K562 (cell line): ENCODE results near the gene GPR78. TPM values are rescaled to one million over a fixed set of nuclear protein-coding genes. Genes with fewer than 3 reads are reported as not detected.

Experiments
- CAMTA2 ChIP-seq: fragments of 250-450 bp; sonication (Bioruptor Pico); conservative IDR thresholded peaks from 2 replicates; pipeline ENCODE4 v1.5.1; 2022
- CBFB ChIP-seq: sonication (generic); formaldehyde crosslinking; IDR thresholded peaks from 2 replicates; pipeline ENCODE4 v1.4.0; 2020; ENCODE audit warnings: mild to moderate bottlenecking, missing genetic modification reagents
- DACH1 ChIP-seq: fragments of 450-650 bp; IDR thresholded peaks from 2 replicates; pipeline ENCODE4 v1.6.1; 2018; ENCODE audit not compliant: partially characterized antibody
- HCFC1 ChIP-seq: IDR thresholded peaks from 2 replicates; pipeline ENCODE4 v1.6.1; 2012; ENCODE audit warnings: low read depth, low read length, improper control_type of control experiment
- IRF2 ChIP-seq: sonication (generic); formaldehyde crosslinking; IDR thresholded peaks from 2 replicates; pipeline ENCODE4 v1.8.1; 2022; ENCODE audit warnings: mild to moderate bottlenecking, missing genetic modification reagents
- KDM5B ChIP-seq: fragments of 200-600 bp; sonication (generic); IDR thresholded peaks from 2 replicates; pipeline ENCODE4 v1.6.1; 2012; ENCODE audit warnings: low read depth, mild to moderate bottlenecking, moderate library complexity, low read length, control low read depth, inconsistent platforms; ENCODE audit not compliant: insufficient replicate concordance
- KLF6 ChIP-seq: fragments of 250-450 bp; sonication (Bioruptor Pico); IDR thresholded peaks from 2 replicates; pipeline ENCODE4 v1.4.0; 2020; ENCODE audit warnings: mild to moderate bottlenecking, moderate library complexity, borderline replicate concordance
- NFXL1 ChIP-seq: fragments of 450-650 bp; formaldehyde crosslinking; IDR thresholded peaks from 2 replicates; pipeline ENCODE4 v1.4.0; 2021; ENCODE audit warnings: mild to moderate bottlenecking
- NR2C2 ChIP-seq, 2 experiments: fragments of 200-800 bp in 1 of 2; sonication (Bioruptor generic) in 1 of 2; sonication (generic) in 1 of 2; formaldehyde crosslinking in 1 of 2; IDR thresholded peaks; 2 replicates each; pipeline versions ENCODE4 v1.6.1 to v1.8.0; 2016 to 2022; ENCODE audit warnings: mild to moderate bottlenecking in 1 of 2, missing compliant biosample characterization in 1 of 2, missing genetic modification characterization in 1 of 2, missing genetic modification reagents in 1 of 2
- PHF20 ChIP-seq: fragments of 450-650 bp; IDR thresholded peaks from 2 replicates; pipeline ENCODE4 v1.6.1; 2018; ENCODE audit not compliant: partially characterized antibody
- PRMT5 ChIP-seq: sonication (generic); formaldehyde crosslinking; IDR thresholded peaks from 2 replicates; pipeline ENCODE4 v1.5.0; 2020; ENCODE audit warnings: missing genetic modification reagents
- SMAD3 ChIP-seq: fragments of 450-650 bp; formaldehyde crosslinking; conservative IDR thresholded peaks from 2 replicates; pipeline ENCODE4 v1.4.0; 2020; ENCODE audit warnings: mild to moderate bottlenecking
- ZNF717 ChIP-seq: fragments of 250-450 bp; sonication (Bioruptor Pico); IDR thresholded peaks from 2 replicates; pipeline ENCODE4 v1.5.0; 2021
- ZZZ3 ChIP-seq: fragments of 450-650 bp; IDR thresholded peaks from 2 replicates; pipeline ENCODE4 v1.6.1; 2016; ENCODE audit warnings: antibody characterized with exemption, mild to moderate bottlenecking, moderate library complexity
- polyA plus RNA-seq, 8 experiments: library from polyadenylated mRNA; depleted of rRNA in 4 of 8; stranded (reverse) in 5 of 8; unstranded in 3 of 8; fragments of >200 nt; fragmentation: Nextera tagmentation in 2 of 8; fragmentation: Illumina TruSeq in 1 of 8; extraction: Ambion mirVana in 2 of 8; extraction: Trizol in 1 of 8; gene quantifications; 2 replicates each; pipeline versions ENCODE4 v1.2.1 to v1.2.3, GENCODE V29; 2011 to 2014; ENCODE audit warnings: inconsistent platforms in 1 of 8, missing spikeins in 1 of 8
- total RNA-seq, 7 experiments: library from RNA; depleted of rRNA in 6 of 7; stranded (reverse); fragments of >200 nt in 6 of 7; fragmentation: Illumina TruSeq in 2 of 7; extraction: Trizol in 2 of 7; gene quantifications; 2 replicates each; pipeline versions ENCODE4 v1.2.1 to v1.2.3, GENCODE V29; 2011 to 2021; ENCODE audit warnings: low replicate concordance in 1 of 7
- TF ChIP-seq, protein P1 (sequence below): fragments of 450-650 bp; formaldehyde crosslinking; IDR thresholded peaks from 2 replicates; pipeline ENCODE4 v1.4.0; 2022; ENCODE audit warnings: missing genetic modification characterization
- TF ChIP-seq, protein P2 (sequence below): fragments of 250-450 bp; sonication (Bioruptor Pico); IDR thresholded peaks from 2 replicates; pipeline ENCODE4 v1.8.0; 2022; ENCODE audit warnings: inconsistent platforms
- TF ChIP-seq, protein P3 (sequence below): fragments of 450-650 bp; IDR thresholded peaks from 2 replicates; pipeline ENCODE4 v1.6.1; 2016; ENCODE audit warnings: low read depth, mild to moderate bottlenecking, moderate library complexity
- TF ChIP-seq, protein P4 (sequence below): fragments of 450-650 bp; IDR thresholded peaks from 2 replicates; pipeline ENCODE4 v1.6.1; 2017; ENCODE audit warnings: antibody characterized with exemption, mild to moderate bottlenecking
- TF ChIP-seq, protein P5 (sequence below): fragments of 450-650 bp; IDR thresholded peaks from 2 replicates; pipeline ENCODE4 v1.6.1; 2014; ENCODE audit warnings: low read depth, mild to moderate bottlenecking, moderate library complexity, borderline replicate concordance

Gene GPR78
- total and polyA plus RNA-seq, 9 of the 15 experiments (the other 6 are each of a cell fraction or from before 2014, with no cell fraction given): 0.04 to 0.13 (median 0.07) TPM; not detected in 4

DNA sequence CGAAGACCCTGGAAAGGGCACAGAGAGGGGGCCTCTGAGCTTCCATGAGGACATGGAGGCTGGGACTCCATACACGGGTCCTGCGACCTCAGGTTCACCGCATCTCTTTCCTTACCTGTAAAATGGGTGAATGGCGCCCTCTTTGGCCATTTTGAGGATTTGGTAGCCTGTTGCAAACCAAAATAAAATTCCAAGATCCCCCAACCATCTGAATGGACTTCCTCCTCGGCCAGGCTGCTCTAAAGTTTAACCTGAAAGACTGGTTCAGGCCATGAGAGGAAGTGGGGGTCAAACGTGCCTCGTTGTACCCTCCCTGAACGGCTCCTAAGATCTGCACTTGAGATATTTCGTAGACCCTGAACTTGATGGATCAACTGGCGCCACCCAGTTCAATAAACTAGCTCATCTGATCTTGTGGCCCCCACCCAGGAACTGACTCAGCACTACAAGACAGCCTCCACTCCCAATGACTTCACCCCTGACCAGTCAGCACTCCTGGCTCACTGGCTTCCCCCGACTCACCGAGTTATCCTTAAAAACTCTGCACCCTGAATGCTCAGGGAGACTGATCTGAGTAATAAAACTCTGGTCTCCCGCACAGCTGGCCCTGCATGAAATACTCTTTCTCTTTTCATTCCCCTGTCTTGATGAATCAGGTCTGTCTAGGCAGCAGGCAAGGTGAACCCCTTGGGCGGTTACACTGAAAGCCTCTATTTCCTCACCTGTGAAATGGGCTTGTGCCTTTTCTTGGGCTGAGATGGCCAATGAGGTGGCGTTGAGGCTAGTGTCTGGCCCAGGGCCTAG is 32.9 kb upstream of the GPR78 start (continued):
- no peak for TF ChIP-seq NR2C2 (CRISPR knock-in tag; IDR thresholded peaks at IDR 0.05)
- TF ChIP-seq NR2C2 (tag; IDR thresholded peaks at IDR 0.05): peak; percentile 65
- TF ChIP-seq DACH1: peak; percentile 27
- no peak for TF ChIP-seq ZNF717 (CRISPR knock-in tag)
- TF ChIP-seq HCFC1: no peak
- TF ChIP-seq CBFB (CRISPR knock-in tag): no peak
- no peak for TF ChIP-seq CAMTA2 (CRISPR knock-in tag)
- TF ChIP-seq, protein P1, sequence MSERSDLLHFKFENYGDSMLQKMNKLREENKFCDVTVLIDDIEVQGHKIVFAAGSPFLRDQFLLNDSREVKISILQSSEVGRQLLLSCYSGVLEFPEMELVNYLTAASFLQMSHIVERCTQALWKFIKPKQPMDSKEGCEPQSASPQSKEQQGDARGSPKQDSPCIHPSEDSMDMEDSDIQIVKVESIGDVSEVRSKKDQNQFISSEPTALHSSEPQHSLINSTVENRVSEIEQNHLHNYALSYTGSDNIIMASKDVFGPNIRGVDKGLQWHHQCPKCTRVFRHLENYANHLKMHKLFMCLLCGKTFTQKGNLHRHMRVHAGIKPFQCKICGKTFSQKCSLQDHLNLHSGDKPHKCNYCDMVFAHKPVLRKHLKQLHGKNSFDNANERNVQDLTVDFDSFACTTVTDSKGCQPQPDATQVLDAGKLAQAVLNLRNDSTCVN (CRISPR knock-in tag): no peak
- no peak for TF ChIP-seq IRF2 (CRISPR knock-in tag)
- TF ChIP-seq KDM5B: no peak
- TF ChIP-seq, protein P2, sequence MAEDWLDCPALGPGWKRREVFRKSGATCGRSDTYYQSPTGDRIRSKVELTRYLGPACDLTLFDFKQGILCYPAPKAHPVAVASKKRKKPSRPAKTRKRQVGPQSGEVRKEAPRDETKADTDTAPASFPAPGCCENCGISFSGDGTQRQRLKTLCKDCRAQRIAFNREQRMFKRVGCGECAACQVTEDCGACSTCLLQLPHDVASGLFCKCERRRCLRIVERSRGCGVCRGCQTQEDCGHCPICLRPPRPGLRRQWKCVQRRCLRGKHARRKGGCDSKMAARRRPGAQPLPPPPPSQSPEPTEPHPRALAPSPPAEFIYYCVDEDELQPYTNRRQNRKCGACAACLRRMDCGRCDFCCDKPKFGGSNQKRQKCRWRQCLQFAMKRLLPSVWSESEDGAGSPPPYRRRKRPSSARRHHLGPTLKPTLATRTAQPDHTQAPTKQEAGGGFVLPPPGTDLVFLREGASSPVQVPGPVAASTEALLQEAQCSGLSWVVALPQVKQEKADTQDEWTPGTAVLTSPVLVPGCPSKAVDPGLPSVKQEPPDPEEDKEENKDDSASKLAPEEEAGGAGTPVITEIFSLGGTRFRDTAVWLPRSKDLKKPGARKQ (CRISPR knock-in tag): no peak
- no peak for TF ChIP-seq ZZZ3
- no peak for TF ChIP-seq SMAD3 (CRISPR knock-in tag)
- no peak for TF ChIP-seq NFXL1
- TF ChIP-seq KLF6 (CRISPR knock-in tag): no peak
- TF ChIP-seq, protein P3, sequence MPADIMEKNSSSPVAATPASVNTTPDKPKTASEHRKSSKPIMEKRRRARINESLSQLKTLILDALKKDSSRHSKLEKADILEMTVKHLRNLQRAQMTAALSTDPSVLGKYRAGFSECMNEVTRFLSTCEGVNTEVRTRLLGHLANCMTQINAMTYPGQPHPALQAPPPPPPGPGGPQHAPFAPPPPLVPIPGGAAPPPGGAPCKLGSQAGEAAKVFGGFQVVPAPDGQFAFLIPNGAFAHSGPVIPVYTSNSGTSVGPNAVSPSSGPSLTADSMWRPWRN: no peak
- TF ChIP-seq PRMT5 (CRISPR knock-in tag): no peak
- peak; percentile 69 for TF ChIP-seq PHF20
- TF ChIP-seq, protein P4, sequence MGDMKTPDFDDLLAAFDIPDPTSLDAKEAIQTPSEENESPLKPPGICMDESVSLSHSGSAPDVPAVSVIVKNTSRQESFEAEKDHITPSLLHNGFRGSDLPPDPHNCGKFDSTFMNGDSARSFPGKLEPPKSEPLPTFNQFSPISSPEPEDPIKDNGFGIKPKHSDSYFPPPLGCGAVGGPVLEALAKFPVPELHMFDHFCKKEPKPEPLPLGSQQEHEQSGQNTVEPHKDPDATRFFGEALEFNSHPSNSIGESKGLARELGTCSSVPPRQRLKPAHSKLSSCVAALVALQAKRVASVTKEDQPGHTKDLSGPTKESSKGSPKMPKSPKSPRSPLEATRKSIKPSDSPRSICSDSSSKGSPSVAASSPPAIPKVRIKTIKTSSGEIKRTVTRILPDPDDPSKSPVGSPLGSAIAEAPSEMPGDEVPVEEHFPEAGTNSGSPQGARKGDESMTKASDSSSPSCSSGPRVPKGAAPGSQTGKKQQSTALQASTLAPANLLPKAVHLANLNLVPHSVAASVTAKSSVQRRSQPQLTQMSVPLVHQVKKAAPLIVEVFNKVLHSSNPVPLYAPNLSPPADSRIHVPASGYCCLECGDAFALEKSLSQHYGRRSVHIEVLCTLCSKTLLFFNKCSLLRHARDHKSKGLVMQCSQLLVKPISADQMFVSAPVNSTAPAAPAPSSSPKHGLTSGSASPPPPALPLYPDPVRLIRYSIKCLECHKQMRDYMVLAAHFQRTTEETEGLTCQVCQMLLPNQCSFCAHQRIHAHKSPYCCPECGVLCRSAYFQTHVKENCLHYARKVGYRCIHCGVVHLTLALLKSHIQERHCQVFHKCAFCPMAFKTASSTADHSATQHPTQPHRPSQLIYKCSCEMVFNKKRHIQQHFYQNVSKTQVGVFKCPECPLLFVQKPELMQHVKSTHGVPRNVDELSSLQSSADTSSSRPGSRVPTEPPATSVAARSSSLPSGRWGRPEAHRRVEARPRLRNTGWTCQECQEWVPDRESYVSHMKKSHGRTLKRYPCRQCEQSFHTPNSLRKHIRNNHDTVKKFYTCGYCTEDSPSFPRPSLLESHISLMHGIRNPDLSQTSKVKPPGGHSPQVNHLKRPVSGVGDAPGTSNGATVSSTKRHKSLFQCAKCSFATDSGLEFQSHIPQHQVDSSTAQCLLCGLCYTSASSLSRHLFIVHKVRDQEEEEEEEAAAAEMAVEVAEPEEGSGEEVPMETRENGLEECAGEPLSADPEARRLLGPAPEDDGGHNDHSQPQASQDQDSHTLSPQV: peak; percentile 81
- TF ChIP-seq, protein P5, sequence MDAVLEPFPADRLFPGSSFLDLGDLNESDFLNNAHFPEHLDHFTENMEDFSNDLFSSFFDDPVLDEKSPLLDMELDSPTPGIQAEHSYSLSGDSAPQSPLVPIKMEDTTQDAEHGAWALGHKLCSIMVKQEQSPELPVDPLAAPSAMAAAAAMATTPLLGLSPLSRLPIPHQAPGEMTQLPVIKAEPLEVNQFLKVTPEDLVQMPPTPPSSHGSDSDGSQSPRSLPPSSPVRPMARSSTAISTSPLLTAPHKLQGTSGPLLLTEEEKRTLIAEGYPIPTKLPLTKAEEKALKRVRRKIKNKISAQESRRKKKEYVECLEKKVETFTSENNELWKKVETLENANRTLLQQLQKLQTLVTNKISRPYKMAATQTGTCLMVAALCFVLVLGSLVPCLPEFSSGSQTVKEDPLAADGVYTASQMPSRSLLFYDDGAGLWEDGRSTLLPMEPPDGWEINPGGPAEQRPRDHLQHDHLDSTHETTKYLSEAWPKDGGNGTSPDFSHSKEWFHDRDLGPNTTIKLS: peak; percentile 40; the same call in 1 of the 2 replicates
